PC-3 (cell line): ENCODE results near the gene TFDP1. TPM values are rescaled to one million over a fixed set of nuclear protein-coding genes. Genes with fewer than 3 reads are reported as not detected.

Experiments
- ATAC-seq: fragments of 200-7000 bp; cut with Tn5 transposase; 2 replicates; pipeline ENCODE4 v1.9.1; 2020; ENCODE audit warnings: mild to moderate bottlenecking, moderate library complexity
- BruUV-seq: library from RNA; stranded (reverse); fragments of 400-500 nt; replicated peaks from 2 replicates; lab custom pipeline; 2021; lab: Mats Ljungman, UMichigan
- CTCF ChIA-PET: fragments of 300-600 bp; sonication (Branson Sonifier 250); formaldehyde crosslinking; loops from one replicate; lab custom pipeline; 2022; ENCODE audit warnings: antibody characterized with exemption; lab: Charles Lee
- POLR2A ChIA-PET: fragments of 300-600 bp; sonication (Branson Sonifier 250); formaldehyde crosslinking; loops from one replicate; lab custom pipeline; 2022; ENCODE audit warnings: antibody characterized with exemption; ENCODE audit not compliant: unreplicated experiment; lab: Charles Lee
- DNase-seq: peaks from one replicate; pipeline ENCODE4 v3.0.0-alpha.2; 2015
- H2AFZ ChIP-seq: fragments of 300-600 bp; sonication (generic); 2 replicates; pipeline ENCODE4 v1.6.0; 2016; ENCODE audit warnings: antibody characterized with exemption, low read length
- H3F3A ChIP-seq: fragments of 300-600 bp; sonication (generic); one replicate; pipeline ENCODE4 v1.6.0; 2017; ENCODE audit warnings: antibody characterized with exemption, low read length, control low read depth, mild to moderate bottlenecking; ENCODE audit not compliant: unreplicated experiment
- H3K27ac ChIP-seq: fragments of 300-600 bp; sonication (generic); 2 replicates; pipeline ENCODE4 v1.5.1; 2016; ENCODE audit warnings: mild to moderate bottlenecking, low read length
- H3K27me3 ChIP-seq: fragments of 300-600 bp; sonication (generic); 2 replicates; pipeline ENCODE4 v1.6.1; 2016; ENCODE audit warnings: low read length, mixed read lengths
- H3K36me3 ChIP-seq: fragments of 300-600 bp; sonication (generic); 2 replicates; pipeline ENCODE4 v1.6.1; 2016; ENCODE audit warnings: low read depth, mixed run types, low read length, mixed read lengths
- H3K4me1 ChIP-seq: fragments of 300-600 bp; sonication (generic); 2 replicates; pipeline ENCODE4 v1.5.1; 2016; ENCODE audit warnings: low read length; ENCODE audit not compliant: insufficient read depth
- H3K4me2 ChIP-seq: fragments of 300-600 bp; sonication (generic); 2 replicates; pipeline ENCODE4 v1.6.0; 2016; ENCODE audit warnings: low read length
- H3K4me3 ChIP-seq: fragments of 300-600 bp; sonication (generic); 2 replicates; pipeline ENCODE4 v1.5.1; 2016; ENCODE audit warnings: mild to moderate bottlenecking, low read length, mixed read lengths
- H3K79me2 ChIP-seq: fragments of 300-600 bp; sonication (generic); 2 replicates; pipeline ENCODE4 v1.6.1; 2017; ENCODE audit warnings: low read length, mixed read lengths
- H3K9ac ChIP-seq: fragments of 300-600 bp; sonication (generic); 2 replicates; pipeline ENCODE4 v1.6.0; 2016; ENCODE audit warnings: mild to moderate bottlenecking, low read length
- H3K9me2 ChIP-seq: fragments of 300-600 bp; sonication (generic); replicated peaks from 2 replicates; pipeline ENCODE4 v1.6.1; 2016; ENCODE audit warnings: mixed run types, low read length, mixed read lengths
- H3K9me3 ChIP-seq: fragments of 300-600 bp; sonication (generic); 2 replicates; pipeline ENCODE4 v1.6.1; 2016; ENCODE audit warnings: low read length, mixed read lengths
- H4K20me1 ChIP-seq: fragments of 300-600 bp; sonication (generic); 2 replicates; pipeline ENCODE4 v1.6.1; 2016; ENCODE audit warnings: low read length, mixed read lengths
- EZH2 ChIP-seq: fragments of 300-600 bp; sonication (generic); IDR thresholded peaks from one replicate; pipeline ENCODE4 v1.6.1; 2017; ENCODE audit warnings: antibody characterized with exemption, mild to moderate bottlenecking, low read length; ENCODE audit not compliant: unreplicated experiment
- EZH2phosphoT487 ChIP-seq: fragments of 300-600 bp; sonication (generic); IDR thresholded peaks from 2 replicates; pipeline ENCODE4 v1.6.1; 2018; ENCODE audit warnings: mild to moderate bottlenecking, antibody characterized with exemption, low read length, borderline replicate concordance
- intact Hi-C: fragments of 100-400 bp; cut with micrococcal nuclease; formaldehyde crosslinking; loops from 2 replicates; pipeline ENCODE4 v1.9.0; 2023
- total RNA-seq: library from RNA; depleted of rRNA; stranded (reverse); fragments of >200 nt; gene quantifications from 2 replicates; pipeline ENCODE4 v1.2.3, GENCODE V29; 2014
- TF ChIP-seq, protein P1 (sequence below): fragments of 300-600 bp; sonication (generic); conservative IDR thresholded peaks from 2 replicates; pipeline ENCODE4 v1.5.1; 2017; ENCODE audit warnings: antibody characterized with exemption, low read depth, mild to moderate bottlenecking, low read length

TFDP1 gene
- total RNA-seq, 1 experiment from 2014 or later = 89.5 TPM

DNA sequence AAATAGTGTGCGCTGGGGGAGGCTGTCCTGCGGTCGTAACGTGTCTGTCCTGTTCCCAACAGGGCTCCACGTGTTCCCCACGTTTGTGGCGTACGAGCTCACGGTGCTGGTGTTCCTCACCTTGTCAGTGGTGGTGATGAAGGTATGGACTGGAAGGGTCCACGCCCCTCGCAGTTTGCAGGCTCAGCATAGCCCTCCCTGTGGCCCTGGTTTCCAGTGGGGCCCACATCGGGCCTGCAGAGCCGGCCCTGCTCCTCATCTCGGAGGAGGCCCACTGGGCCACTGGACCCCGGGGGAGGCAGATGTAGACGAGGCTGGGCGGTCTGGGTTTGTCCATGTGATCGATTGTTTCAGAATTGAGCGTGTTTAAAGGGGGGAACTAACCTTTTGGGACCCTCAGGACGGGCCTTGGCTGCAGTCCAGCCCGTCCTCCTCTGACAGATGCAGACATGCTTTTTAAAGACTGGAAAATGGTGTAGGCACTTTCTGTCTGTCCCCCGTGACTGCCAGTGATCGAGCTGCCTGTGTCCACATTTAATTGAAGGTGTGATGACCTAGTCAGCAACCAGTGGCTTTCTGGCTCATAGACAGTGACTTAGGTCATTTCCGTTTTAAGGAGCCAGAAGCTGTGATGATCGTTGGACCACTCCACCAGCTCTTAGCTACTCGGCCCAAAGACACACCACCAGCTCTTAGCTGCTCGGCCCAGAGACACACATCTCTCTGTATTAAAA is 37.1 kb upstream of the TFDP1 start:
- H3K36me3 ChIP-seq = no peaks in the 10 kb centered on the region
- intact Hi-C loops = no loop called here
- H3K27me3 ChIP-seq = no peaks in the 10 kb centered on the region
- no peak overlapping the region for H3K4me2 ChIP-seq
- no peak overlapping the region for H2AFZ ChIP-seq
- ChIA-PET POLR2A (no interaction called here), CTCF (no interaction called here)
- no peaks in the 10 kb centered on the region for H3K4me1 ChIP-seq
- TF ChIP-seq, protein P1, sequence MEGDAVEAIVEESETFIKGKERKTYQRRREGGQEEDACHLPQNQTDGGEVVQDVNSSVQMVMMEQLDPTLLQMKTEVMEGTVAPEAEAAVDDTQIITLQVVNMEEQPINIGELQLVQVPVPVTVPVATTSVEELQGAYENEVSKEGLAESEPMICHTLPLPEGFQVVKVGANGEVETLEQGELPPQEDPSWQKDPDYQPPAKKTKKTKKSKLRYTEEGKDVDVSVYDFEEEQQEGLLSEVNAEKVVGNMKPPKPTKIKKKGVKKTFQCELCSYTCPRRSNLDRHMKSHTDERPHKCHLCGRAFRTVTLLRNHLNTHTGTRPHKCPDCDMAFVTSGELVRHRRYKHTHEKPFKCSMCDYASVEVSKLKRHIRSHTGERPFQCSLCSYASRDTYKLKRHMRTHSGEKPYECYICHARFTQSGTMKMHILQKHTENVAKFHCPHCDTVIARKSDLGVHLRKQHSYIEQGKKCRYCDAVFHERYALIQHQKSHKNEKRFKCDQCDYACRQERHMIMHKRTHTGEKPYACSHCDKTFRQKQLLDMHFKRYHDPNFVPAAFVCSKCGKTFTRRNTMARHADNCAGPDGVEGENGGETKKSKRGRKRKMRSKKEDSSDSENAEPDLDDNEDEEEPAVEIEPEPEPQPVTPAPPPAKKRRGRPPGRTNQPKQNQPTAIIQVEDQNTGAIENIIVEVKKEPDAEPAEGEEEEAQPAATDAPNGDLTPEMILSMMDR = no peak
- TF ChIP-seq EZH2 = no peak
- TF ChIP-seq EZH2phosphoT487 = no peak
- H3F3A ChIP-seq = no peaks in the 10 kb centered on the region
- no peaks in the 10 kb centered on the region for H3K9me2 ChIP-seq
- no peak overlapping the region for H3K4me3 ChIP-seq
- H3K9me3 ChIP-seq = no peaks in the 10 kb centered on the region
- H4K20me1 ChIP-seq = no peaks in the 10 kb centered on the region
- ATAC-seq (no peak), DNase-seq (no peak)
- H3K27ac ChIP-seq = no peak overlapping the region
- H3K9ac ChIP-seq = no peak overlapping the region
- no peaks in the 10 kb centered on the region for H3K79me2 ChIP-seq
- BruUV-seq = no TSS peak

DNA sequence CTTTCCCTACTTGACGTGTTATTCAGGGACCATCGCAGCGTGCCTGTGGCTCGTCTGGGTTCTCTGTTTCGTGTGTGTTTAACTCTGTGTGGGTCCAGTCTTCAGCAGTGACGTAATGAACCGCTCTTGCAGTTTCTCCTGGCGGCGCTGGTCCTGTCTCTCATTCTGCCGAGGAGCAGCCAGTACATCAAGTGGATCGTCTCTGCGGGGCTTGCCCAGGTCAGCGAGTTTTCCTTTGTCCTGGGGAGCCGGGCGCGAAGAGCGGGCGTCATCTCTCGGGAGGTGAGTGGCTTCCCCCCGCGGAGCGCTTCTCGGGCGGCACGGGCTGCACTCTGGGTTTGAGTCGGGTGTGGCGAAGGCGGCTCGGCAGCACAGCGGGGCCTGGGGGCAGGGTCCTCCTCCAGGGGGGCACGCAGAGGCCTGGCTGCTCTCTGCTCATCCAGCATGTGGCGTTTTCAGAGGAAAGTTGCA is 36.3 kb upstream of the TFDP1 start:
- DNase-seq (no peak), ATAC-seq (no peak)
- Histone ChIP-seq H3F3A (no peaks in the 10 kb centered on the region), H3K9ac (no peak overlapping the region), H3K27ac (no peak overlapping the region), H3K9me3 (no peaks in the 10 kb centered on the region), H3K9me2 (no peaks in the 10 kb centered on the region), H2AFZ (no peak overlapping the region), H3K79me2 (no peaks in the 10 kb centered on the region), H3K4me2 (no peak overlapping the region), H3K36me3 (no peaks in the 10 kb centered on the region), H4K20me1 (no peaks in the 10 kb centered on the region), H3K4me1 (no peaks in the 10 kb centered on the region), H3K4me3 (no peak overlapping the region), H3K27me3 (no peaks in the 10 kb centered on the region)
- BruUV-seq = no TSS peak
- CTCF ChIA-PET = no interaction called here
- TF ChIP-seq EZH2 = no peak
- no peak for TF ChIP-seq EZH2phosphoT487
- TF ChIP-seq, protein P1 = no peak
- intact Hi-C loops = no loop called here
- POLR2A ChIA-PET = no interaction called here
